CD4-positive, alpha-beta T cell treated with Interleukin-15 for 1 hour (primary cell): ENCODE data around the gene ADARB1.

Experiments used
- DNase-seq: peaks from one replicate; pipeline ENCODE4 v3.0.0-alpha.2; 2020

ADARB1 gene

DNA sequence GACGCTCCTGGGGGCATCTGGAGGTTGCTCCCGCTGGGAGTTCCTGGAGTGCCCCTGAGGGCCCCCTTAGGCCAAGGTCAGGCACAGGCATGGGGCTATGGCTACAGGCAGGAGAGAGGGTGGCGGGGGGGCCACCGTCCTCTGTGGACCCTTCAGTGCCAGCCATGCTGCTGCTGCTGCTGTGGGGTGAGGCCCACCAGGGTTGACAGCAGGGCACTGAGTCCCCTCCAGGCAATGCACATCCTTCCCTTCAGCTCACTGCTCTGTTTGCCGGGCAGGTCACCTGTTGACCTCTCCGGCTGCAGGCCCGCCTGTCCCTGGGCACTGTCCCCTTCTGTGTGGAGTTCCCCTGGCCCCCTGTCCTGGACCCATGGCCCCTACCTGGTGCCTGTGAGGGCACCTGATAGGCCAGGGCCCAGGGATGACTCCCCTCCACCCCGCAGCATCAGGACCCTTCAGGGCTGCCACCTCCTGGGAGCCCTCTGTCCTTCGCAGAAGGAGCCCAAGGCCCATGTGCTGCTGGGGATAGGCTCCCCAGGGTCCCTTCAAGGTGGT lies 34.1 kb upstream of the ADARB1 start:
- DNase-seq, result no peak

DNA sequence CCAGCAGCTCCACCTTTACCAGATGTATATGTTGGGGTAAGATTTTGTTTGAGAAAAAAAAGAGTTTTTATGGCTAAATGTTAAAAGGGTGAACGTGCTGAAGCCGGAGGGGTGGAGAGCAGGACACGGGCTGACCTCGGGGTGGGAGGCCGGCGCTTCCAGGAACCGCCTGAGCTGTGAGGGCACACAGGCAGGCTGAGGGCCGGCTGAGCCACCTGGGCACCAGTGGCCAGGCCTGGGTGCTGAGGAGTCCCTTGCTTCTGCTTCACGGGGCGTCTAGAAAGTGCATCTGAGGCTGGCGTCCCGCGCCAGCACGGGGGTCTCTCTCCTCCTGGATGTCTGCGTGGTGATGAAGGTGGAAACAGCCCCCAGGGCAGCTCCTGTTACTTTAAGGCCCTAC lies 33.6 kb upstream of the ADARB1 start:
- DNase-seq, result no peak

DNA sequence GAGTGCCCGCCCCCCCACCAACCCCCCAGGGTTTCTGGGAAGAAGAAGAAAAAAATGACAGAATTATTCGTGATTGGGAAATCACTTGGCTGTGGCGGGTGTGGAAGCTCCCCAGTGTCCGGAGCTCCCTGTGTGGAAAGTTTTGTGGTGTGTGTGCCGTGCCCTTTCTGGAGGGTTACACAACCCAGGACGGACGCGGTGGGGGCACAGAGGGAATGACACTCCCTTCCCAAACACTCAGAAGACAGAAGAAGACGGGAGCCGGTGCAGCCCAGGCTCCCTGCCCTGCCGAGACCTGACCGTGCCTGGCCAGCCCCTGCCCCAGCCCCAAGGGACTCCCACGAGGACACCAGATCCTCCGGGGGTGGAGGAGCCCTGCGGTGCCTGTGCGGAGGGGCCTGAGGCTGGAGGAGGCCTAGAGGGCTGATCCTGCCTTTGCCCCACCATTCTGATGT lies 33.0 kb upstream of the ADARB1 start:
- DNase-seq, result no peak

DNA sequence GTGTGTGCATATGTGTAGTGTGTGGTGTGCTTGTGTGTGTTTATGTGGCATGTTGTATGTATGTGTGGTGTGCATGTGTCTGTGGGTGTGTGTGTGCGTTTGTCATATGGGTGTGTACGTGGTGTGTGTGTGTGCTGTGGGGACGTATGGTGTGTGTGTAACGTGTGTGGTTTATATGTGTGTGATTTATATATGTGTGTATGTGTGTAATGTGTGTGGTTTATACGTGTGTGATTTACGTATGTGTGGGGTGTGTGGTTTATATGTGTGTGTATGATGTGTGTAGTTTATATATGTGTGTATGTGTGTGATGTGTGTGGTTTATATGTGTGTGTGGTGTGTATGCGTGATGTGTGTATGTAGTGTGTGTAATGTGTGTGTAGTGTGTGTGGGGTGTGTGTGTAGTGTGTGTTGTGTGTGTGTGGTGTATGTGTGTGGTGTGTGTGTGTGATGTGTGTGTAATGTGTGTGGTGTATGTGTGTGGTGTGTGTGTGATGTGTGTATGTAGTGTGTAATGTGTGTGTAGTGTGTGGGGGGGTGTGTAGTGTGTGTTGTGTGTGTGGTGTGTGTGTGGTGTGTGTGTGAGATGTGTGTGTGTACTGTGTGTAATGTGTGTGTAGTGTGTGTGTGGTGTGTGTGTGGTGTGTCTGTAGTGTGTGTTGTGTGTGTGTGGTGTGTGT lies 32.3 kb upstream of the ADARB1 start:
- no peak for DNase-seq

DNA sequence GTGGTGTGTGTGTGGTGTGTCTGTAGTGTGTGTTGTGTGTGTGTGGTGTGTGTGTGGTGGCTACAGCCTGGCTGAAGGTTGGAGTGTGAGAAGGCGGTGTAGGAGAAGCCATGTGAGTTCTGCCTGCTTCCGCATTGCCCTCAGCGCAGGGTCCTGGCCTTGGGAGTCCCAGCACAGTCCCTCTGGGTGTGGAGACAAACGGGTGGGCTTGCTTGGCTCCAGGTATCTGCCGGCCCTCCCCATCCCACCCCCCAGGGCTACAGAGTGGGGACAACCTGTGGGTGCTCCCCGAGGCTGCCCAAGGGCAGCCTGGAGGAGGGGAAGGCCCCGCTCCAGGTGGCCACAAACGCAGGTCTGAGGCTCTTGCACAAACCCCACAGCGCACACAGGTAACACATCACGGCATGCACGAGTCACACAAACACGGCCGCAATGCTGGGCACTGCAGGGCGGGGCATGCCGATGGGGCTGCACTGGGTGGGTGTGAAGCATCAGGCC lies 31.7 kb upstream of the ADARB1 start:
- no peak for DNase-seq

DNA sequence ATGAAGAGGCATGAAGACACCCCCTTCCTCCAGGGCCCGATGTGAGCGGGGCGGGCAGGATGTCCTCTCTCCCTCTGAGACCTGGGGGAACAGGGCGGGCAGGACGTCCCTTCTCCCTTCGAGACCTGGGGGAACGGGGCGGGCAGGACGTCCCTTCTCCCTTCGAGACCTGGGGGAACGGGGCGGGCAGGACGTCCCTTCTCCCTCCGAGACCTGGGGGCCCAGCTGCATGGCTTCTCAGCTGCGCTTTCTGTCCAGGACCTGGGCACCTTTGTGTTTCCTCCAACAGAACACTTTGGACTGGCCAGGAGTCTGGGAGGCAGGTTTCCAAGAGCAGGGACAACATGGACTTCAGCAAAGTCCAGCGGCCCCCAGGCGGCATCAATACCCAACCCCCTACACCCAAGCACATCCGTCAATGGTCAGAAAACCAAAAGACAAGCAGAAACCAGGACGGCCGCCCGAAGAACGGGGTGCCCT lies 30.8 kb upstream of the ADARB1 start:
- no peak for DNase-seq

DNA sequence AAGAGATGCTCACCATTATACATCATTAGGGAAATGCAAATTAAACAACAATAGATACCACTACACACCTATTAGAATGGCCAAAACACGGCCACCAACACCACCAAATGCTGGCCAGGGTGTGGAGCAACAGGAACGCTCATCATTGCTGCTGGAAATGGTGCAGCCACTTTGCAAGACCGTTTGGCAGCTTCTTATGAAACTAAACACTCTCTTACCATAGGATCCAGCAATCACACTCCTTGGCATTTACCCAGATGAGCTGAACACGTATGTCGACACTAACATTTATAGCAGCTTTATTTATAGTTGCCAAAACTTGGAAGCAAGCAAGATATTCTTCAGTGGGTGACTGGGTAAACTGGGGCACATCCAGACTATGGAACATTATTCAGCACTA lies 28.9 kb upstream of the ADARB1 start:
- no peak for DNase-seq

DNA sequence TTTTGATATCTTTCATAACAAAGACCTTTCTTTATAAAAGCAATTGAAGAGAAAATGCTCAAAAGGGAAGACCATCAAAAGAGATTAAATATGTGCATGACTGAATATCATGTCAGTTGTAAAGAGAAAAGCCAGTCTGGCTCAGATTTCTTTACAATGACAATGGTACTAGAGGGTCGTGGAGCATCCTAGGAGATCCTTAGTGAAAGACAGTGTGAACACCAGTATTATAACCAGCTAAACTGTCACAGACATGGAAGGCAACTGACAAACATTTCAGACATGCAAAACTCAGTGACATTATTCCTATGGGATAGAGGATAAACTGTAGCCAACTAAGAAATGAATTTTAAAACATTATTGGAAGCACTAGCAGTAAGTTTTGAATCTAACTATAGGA lies 27.1 kb upstream of the ADARB1 start:
- no peak for DNase-seq

DNA sequence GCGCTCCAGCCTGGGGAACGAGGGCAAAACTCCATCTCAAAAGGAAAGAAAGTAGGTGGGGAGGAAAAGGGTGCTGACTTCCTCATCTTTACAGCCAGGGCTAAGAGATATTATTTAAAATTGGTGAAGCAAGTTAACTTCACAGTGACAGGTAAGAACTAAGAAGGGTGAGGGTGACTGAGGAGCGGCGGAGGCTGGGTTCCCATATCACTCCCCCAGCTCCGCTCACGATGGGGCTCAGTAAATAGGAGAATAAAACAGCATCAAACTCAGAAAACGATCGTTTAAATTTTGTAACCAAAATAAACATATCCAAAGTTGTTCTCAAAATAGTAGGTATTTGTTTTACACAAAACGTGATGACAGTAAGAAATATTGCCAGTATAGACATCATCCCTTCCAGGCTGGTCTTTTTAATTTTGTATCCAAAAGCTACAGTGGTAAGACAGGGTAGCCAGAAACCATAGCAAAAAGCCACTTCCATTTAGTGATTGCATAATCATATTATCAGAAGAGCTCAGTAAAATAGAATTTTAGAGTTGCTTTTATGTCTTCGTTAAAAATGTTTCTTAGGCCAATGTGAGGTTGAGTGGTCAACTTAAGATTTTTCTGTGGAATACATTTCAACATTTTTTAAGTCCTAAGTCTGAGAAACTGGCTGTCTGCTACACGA lies 26.2 kb upstream of the ADARB1 start:
- DNase-seq, result no peak

DNA sequence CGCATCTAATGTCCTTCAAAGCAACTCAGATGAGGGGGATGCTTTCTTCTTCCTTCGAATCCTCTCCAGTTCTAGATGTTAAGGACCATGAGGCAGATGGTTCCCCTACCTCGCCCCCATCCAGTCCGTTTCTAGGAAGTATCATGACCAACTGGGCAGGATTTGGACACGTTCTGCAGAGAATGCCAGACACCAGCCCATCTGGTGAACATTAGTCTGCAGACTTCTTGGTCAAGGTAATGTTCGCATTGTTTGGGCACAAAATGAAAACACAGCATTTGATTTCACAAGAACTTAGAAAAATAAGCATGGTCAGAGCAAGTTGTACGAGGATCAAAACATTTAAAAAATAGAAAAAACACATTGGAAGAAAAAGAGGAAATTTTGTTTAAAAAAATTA lies 25.4 kb upstream of the ADARB1 start:
- no peak for DNase-seq

DNA sequence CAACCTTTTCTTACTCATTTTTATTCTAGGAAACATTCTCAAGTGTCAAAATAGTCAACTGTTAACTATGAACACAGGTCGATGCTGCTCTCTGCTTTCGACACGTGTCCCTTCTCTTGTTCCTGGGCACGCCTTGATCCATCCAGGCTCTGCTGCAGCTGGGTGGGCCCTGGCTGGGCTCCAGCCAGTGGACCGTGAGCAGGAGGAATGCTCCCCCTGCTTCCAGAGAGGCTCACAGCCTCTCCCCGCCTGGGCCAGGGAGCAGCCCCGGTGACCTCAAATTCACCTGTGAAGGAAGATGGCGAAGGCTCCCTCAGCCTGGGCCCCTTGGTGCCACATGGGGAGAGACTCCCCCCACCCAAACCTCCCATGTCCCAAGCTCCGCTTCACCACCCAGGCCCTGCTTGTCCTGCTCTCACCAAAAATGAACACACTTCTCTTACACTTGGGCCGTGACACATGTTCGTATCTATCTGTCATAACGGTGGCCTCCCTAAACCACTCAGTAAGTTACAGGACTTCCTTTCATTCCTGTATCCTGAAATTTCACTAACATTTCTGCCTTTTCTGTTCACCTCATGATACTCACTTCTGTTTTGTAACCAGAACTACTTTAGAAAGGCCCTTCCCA lies 24.6 kb upstream of the ADARB1 start:
- DNase-seq, result no peak

DNA sequence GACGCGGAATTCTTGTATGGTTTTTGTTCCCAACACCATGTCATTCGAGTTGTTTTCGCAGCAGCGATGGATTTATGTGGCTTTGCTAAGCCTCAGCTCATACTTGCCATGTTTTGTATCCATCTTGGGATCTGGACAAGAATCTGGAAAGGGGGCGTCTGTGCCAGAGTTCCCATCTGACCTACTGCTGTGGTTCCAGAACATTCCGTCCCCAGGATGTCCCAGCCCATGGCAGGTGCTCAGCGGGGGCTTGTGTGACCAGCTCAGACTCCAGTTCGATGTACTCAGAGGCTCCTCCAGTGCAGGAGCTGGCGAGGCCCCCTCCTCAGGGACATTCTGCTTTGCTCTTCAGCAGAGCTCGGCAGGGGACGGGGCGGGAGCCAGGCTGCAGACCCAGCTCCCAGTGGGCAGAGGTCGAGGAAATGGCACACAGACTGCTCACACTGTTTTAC lies 24.0 kb upstream of the ADARB1 start:
- no peak for DNase-seq

DNA sequence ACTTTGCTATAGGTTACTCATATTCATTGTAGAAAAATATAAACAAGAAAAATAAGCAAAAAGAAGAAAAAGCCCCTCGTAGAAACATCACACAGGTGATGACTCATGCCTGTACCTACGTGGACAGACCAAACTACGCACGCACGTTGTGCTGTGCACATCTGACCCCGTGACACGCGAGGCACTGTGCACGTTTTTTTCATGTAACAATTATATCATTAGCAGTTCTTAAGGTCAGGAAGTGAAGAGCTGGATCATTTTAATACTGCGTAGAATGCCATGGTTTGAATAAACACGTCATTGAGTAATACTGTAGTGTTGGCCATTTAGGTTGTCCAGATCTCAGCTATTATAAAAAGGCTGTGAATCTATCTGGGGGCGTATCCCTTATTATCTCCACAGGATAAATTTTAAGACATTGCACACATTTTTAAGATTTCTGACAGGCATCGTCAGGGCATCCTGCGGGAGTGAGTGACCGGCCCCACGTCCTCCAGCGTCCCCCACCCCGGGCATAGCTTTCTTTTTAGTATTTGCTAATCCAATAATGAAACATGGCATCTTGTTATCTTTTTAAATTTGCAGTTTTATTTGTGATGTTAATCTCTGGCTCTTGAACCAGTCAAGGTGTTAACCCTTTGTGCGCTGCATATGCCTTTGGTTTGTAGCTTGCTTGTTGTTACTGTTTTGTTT lies 23.4 kb upstream of the ADARB1 start:
- no peak for DNase-seq

DNA sequence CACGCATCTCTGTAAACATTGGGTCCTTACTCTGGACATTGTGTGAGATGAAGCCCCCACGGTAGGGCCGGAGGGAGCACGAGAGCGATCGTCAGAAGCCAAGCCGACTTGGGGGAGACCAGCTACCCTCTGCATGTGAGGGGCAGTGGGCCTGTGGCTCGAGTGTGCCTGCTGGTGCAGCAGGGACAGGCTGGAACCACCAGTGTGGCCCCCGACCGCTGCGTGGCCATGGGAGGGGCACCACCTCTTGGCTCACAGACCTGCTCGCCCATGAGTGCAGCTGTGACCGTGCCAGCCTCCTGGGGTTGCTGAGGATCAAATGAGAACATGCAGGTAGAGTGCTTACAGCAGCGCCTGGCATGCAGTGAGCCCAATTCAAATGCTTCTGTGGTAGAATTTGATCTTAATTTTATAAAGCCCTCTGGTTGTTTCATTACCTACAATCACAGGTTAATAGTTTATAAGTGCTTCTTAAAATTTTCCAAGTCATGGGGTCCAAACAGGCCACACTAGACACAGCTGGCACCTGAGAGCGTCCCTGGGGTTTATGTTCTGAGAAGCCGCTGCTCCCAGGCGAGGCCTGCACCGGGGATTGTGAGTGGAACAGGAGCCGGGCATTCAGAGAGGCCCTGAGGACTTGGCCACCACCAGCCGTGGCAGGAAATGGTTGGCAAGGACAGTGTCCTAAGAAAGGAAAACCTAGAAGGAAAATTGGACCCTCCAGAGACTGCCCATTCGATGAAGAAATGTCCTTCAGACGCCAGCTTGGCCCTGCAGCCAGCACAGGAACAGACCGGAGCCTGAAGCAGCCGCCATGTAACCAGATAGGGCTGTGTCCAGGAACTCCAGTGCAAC lies 22.6 kb upstream of the ADARB1 start:
- no peak for DNase-seq

DNA sequence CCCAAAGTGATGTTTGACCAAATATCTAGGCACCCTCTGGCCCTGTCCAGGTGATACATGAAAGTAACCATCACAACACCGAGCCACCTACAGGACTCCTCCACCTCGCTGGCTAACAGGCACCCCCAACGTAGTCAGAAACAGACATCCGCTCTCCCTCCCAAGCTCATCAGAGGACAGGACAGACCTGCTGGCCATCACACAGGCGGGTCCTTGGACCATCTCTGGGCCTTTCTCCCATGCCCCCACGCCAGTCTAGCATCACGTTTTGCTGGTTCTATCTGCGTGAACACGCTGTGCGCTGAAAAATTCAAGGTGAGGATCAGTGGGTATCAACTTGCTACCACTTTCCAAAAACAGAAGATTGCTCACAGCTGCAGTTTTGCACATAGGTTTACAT lies 21.4 kb upstream of the ADARB1 start:
- no peak for DNase-seq

DNA sequence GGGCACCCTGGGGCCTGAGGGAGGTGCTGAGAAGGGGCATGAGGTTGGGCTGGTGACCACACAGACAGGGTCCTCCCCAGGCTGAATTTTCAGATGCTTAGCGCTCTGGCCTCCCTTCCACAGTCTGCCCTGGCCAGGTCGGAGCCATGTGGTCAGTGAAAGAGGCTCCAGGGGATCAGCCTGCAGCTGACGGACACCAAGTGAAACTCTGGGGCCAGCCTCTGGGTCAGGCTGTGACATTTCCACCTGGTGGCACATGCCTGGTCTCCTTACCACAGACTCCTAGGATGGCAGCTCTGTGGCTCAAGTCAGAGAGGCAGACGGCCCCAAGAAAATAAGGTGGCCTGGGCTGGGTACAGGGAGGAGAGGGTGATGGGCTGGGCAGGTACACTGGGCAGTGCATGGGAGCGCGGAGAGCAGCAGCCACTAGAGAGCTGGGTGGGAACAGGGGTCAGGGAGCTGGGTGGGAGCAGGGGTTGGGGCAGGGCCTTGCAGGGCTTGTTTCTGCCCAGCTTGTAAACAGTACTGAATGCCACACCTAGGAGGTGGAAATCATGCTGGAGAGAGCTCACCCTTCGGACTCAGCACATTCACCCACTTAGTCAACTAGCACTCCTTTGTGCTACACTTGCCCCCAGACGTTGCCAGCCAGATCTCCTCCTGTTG lies 20.7 kb upstream of the ADARB1 start:
- DNase-seq, result no peak

DNA sequence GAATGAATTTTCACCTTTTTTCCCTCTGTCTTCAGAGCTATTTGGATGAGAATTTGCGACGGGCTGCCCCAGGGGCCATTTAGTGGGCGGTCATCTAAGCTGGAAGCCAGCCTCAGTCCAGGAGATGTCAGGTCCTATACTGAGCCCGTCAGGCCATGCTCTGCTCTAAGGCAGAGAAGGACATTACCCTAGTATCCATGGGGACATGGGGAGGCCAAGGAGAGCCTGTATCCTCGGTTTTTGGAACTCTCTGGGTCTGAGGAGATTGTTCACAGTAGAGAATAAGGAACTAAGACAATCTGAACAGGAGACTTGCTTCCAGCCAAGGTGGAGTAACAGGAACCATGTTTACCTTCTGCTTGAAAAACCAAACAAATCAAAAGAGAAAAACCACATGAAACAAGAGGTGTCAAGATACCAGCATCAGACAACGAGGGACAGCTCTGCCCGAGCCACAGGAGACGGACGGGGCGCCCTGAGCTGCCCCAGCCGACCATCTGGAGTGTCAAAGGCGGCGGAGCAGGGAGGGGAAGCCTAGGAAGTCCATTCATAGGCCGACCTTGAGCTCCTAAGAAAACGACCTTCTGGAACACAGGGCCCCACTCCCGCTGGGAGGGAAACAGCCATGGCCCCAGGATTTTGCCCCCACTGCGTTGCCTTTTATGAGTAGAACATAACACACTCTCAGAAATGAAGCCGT lies 20.0 kb upstream of the ADARB1 start:
- DNase-seq, result no peak

DNA sequence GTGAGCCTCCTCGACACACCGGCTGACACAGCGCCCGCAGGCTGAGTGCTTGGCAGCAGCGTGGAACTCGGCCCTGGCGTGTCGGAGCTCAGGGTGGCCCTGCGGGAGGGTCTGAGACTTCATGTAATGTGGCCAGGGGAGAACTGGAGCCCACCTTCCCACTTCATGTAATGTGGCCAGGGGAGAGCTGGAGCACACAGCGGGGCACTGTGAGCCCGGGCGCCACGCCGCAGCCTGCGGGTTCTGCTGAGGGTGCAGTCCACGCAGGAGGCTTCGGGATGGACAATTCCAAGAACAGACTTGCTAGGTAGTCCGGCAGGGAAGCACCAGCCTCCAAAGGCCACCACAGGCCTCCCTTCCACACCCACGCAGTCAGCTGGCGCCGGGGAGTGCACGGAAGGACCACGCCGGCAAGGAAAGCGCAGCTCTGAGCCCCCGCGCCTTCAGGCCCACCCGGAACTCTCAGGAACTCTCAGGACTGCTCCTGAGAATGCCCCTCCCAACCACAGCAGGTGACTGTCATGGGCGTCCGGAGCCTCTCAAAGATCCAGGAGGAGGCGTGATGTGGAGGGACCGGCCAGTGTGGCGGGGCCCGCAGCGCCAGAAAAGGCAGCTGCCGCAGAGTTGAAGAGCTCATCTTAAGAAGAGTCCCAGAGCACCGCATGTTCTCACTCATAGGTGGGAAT lies 19.3 kb upstream of the ADARB1 start:
- no peak for DNase-seq

DNA sequence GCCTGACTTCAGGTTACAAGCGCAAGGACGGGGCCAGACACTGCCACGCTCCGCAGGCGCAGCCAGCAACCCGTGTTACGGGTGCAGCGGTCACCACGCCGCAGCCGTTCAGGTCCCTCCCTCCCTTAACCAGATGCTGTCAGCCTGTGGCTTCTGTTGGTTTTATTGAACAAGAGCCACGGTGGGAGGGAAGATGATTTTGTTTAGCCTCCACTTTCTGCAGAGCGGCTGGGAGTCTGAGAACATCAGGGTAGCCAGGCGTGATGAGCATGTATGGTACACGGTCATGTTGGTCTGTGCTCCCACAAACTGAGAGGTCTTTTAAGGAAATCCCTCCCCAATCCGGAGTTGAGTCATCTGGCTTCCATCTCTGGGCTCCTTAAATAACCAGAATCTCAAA lies 18.5 kb upstream of the ADARB1 start:
- DNase-seq, result no peak

DNA sequence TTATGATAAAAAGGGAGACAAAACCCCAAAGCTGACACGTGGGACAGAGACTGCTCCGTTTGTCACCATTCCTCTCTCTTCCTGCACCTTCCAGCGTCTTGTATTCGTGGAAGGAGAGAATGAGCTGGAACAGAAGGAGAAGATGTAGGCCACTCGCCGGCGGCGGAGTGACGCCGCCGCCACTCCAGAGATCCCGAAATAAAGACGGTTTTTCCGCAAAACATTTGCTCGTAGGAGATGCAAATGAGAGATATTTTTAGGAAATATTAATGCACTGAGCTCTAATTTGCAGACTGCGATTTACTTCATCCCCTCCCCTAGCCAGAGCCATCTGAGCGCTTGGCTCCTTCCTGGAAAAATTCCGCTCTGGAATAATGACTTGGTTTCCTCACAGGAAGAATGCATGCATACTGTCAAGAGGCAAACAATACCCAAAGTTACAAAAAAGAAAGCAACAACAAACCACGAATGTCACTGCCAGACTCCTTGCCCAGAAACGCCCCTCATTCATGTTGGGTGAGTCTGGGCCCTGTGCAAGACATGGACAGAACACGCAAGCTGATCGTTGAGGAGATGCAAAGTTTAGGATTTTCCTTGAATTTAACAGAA lies 18.0 kb upstream of the ADARB1 start:
- no peak for DNase-seq
